GM12872 (cell line): Measurements from ENCODE around the gene SRCIN1.

Experiments used
- CTCF ChIP-seq: IDR thresholded peaks from 3 replicates; pipeline ENCODE4 v1.5.1; 2011; ENCODE audit warnings: low read depth, mild to moderate bottlenecking, low read length, moderate library complexity; ENCODE audit not compliant: insufficient read depth

The SRCIN1 gene

DNA sequence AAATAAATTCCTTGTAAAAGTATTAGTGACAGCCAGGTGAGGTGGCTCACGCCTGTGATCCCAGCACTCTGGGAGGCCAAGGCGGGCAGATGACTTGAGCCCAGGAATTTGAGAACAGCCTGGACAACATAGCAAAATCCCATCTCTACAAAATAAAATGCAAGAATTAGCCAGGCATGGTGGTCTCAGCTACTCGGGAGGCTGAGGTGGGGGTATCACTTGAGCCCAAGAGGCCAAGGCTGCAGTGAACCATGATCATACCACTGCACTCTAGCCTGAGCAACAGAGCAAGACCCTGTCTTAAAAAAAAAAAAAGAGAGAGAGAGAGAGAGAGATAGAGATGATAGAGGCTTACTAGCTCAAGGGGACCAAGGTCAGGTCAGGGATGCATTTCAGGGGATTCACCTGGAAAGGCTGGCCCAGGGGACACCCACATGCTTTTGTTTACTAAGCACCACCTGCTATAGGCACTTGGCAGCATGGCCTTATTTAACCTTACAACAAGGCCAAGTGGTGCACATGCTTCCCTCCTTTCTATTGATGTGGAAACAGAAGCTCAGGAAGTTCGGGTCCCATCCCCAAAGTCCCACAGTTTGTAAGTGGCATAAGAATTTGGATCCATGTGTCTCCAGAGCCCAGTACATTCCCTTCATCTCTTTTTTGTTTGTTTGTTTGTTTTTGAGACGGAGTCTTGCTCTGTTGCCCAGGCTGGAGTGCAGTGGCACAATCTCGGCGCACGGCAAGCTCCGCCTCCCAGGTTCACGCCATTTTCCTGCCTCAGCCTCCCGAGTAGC, 12.4 kb upstream of the SRCIN1 start:
- no peak for TF ChIP-seq CTCF

- no peak for TF ChIP-seq CTCF
Measured at GRCh38 chr17:38617074-38617860, 11.5 kb upstream of the SRCIN1 start.

DNA sequence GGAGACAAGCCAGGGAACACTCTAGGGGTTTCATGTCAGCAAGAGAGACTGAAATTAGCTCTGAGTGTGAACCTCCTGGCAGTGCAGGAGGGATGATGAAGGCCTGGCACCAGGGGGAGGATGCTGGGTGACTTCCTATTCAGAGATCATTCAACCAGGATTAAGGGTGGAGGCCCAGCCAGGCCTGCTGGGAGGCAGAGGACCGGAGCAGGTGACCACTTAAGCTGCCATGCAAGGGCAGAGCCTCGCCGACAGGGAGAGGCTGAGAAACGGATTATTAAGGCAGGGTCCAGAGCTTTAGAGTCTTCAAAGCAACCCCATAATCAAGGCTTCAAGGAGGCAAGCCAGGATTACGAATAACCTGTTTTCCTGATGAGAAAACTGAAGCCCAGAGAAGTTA, 10.6 kb upstream of the SRCIN1 start:
- no peak for TF ChIP-seq CTCF

- no peak for TF ChIP-seq CTCF
Measured at GRCh38 chr17:38613981-38614779, 8.4 kb upstream of the SRCIN1 start.

DNA sequence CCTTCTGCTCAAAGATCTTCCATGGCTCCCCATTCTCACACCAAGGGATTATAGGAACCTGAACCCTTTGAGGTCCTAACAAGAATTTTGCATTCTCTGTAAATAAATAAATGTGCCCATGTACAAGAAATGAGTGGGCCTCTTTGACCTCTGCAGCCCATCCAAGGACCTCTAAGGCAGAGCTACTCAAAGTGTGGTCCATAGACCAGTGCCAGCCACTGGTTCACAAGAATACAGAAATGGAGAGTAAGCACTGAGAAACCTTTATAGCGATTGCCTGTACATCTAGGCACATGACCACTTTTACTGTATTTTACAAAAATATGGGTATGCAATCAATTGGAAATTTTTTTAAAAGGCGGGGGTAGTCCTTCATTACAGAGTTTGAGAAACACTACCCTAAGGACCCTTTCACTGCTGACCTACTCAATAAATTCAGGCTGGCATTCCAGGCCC, 7.8 kb upstream of the SRCIN1 start:
- no peak for TF ChIP-seq CTCF

DNA sequence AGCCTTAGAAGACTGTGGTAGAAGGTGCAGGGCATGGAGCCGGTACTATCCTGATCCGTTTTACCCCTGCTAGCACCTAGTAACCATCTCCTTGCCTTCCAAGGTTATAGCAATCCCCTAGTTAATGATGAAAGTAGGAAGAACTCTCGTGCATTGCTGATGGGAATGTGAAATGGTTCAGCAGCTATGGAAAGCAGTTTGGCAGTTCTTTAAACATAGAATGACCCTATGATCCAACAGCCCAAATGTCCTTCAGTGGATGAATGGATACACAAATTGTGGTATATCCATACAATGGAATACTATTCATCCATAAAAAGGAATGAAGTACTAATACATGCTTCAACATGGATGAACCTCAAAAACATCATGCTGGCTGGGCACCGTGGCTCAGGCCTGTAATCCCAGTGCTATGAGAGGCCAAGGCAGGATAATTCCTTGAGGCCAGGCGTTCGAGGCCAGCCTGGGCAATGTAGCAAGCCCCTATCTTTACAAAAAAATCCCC, 6.2 kb upstream of the SRCIN1 start:
- TF ChIP-seq CTCF: no peak
